Transverse colon (tissue), 3 donors: Measurements from ENCODE around the gene SRRT.
"Not testable (repeated sequence)": the region's sequence is repeated elsewhere in the genome, so short reads cannot be mapped to it uniquely, and the experiment has no call there.

Experiments used
- CTCF ChIP-seq, 5 experiments: fragments of 200-600 bp in 3 of 5; fragments of 450-650 bp in 2 of 5; sonication (generic) in 3 of 5; IDR thresholded peaks; 1 replicate in 2 of 5; 2 replicates in 3 of 5; pipeline ENCODE4 v1.5.1; 2016 to 2017; ENCODE audit warnings: antibody characterized with exemption in 5 of 5, inconsistent platforms in 3 of 5, mild to moderate bottlenecking in 2 of 5, moderate library complexity in 1 of 5
- POLR2A ChIP-seq: fragments of 450-650 bp; IDR thresholded peaks from one replicate; pipeline ENCODE4 v1.6.1; 2016; ENCODE audit warnings: antibody characterized with exemption, mild to moderate bottlenecking, moderate library complexity

- TF ChIP-seq POLR2A; CTCF (IDR thresholded peaks at IDR 0.05): not testable (repeated sequence)
Observed at GRCh38 chr7:100936167-100936566, 61.3 kb downstream of the SRRT start.
